SK-N-SH (cell line): ENCODE results near the gene CNOT11.

Experiments
- MXI1 ChIP-seq: IDR thresholded peaks from 2 replicates; pipeline ENCODE4 v1.6.1; 2012; ENCODE audit warnings: mild to moderate bottlenecking, low read depth, low read length, improper control_type of control experiment
- PBX3 ChIP-seq: IDR thresholded peaks from 2 replicates; pipeline ENCODE4; 2012
- TEAD4 ChIP-seq: IDR thresholded peaks from 2 replicates; pipeline ENCODE4 v1.4.0; 2012; ENCODE audit warnings: mild to moderate bottlenecking, borderline replicate concordance; ENCODE audit not compliant: insufficient read depth

- no peak for TF ChIP-seq PBX3
- TF ChIP-seq MXI1 = no peak
- no peak for TF ChIP-seq TEAD4
Measured at GRCh38 chr2:101230541-101231001, 22.1 kb upstream of the CNOT11 start.
